ENCODE data around the gene NFATC2. TPM values are rescaled to one million over a fixed set of nuclear protein-coding genes. Genes with fewer than 3 reads are reported as not detected.

Gene NFATC2
- polyA plus RNA-seq, 1 donor from 2014 or later: not detected

GRCh38 chr20:51340451-51340840, 202.1 kb downstream of the NFATC2 start:
- Histone ChIP-seq H3K4me3 (ENCODE audit: low read length) (no peak overlapping the region), H3K27me3 (ENCODE audit: insufficient read depth, low read depth, low read length) (no peaks in the 10 kb centered on the region), H4K20me1 (ENCODE audit: insufficient read depth) (no peaks in the 10 kb centered on the region), H3K27ac (ENCODE audit: low read length) (no peak overlapping the region), H3K79me2 (replicated peaks; ENCODE audit: insufficient read depth, low read length) (no peaks in the 10 kb centered on the region), H3K4me2 (ENCODE audit: low read length) (no peak overlapping the region), H3F3A (ENCODE audit: insufficient read depth, low read length, poor library complexity, severe bottlenecking) (no peaks in the 10 kb centered on the region), H3K9ac (ENCODE audit: low read length) (no peak overlapping the region), H2AFZ (ENCODE audit: low read depth, low read length) (no peak overlapping the region), H3K9me2 (ENCODE audit: insufficient read depth, low read length) (no peaks in the 10 kb centered on the region), H3K36me3 (ENCODE audit: insufficient read depth, low read length) (no peaks in the 10 kb centered on the region), H3K9me3 (ENCODE audit: low read length) (no peaks in the 10 kb centered on the region)
- TF ChIP-seq EZH2 (IDR thresholded peaks at IDR 0.05; ENCODE audit: borderline replicate concordance, insufficient read depth, low read length, poor library complexity, severe bottlenecking) (no peak), RAD21 (conservative IDR thresholded peaks at IDR 0.05) (no peak), MXI1 (conservative IDR thresholded peaks at IDR 0.05; ENCODE audit: poor library complexity, severe bottlenecking) (no peak), TAF1 (IDR thresholded peaks at IDR 0.05; ENCODE audit: low read depth) (no peak), EP300 (conservative IDR thresholded peaks at IDR 0.05; ENCODE audit: poor library complexity, severe bottlenecking) (no peak), REST (IDR thresholded peaks at IDR 0.05; ENCODE audit: borderline replicate concordance) (no peak), SMC3 (conservative IDR thresholded peaks at IDR 0.05; ENCODE audit: poor library complexity) (no peak), CTCF (IDR thresholded peaks at IDR 0.05; ENCODE audit: poor library complexity, severe bottlenecking) (no peak)

GRCh38 chr20:51339721-51340450, 202.6 kb downstream of the NFATC2 start:
- no peaks in the 10 kb centered on the region for H3K9me3 ChIP-seq (ENCODE audit: low read length)
- H3K27ac ChIP-seq (ENCODE audit: low read length): no peak overlapping the region
- H3K4me2 ChIP-seq (ENCODE audit: low read length): no peak overlapping the region
- H2AFZ ChIP-seq (ENCODE audit: low read depth, low read length): no peak overlapping the region
- TF ChIP-seq MXI1 (conservative IDR thresholded peaks at IDR 0.05; ENCODE audit: poor library complexity, severe bottlenecking) (no peak), CTCF (IDR thresholded peaks at IDR 0.05; ENCODE audit: poor library complexity, severe bottlenecking) (no peak), TAF1 (IDR thresholded peaks at IDR 0.05; ENCODE audit: low read depth) (no peak), EP300 (conservative IDR thresholded peaks at IDR 0.05; ENCODE audit: poor library complexity, severe bottlenecking) (no peak), EZH2 (IDR thresholded peaks at IDR 0.05; ENCODE audit: borderline replicate concordance, insufficient read depth, low read length, poor library complexity, severe bottlenecking) (no peak), POLR2AphosphoS5 (IDR thresholded peaks at IDR 0.05) (no peak), REST (IDR thresholded peaks at IDR 0.05; ENCODE audit: borderline replicate concordance) (no peak), SMC3 (conservative IDR thresholded peaks at IDR 0.05; ENCODE audit: poor library complexity) (no peak), RAD21 (conservative IDR thresholded peaks at IDR 0.05) (no peak)
- no peak overlapping the region for H3K4me3 ChIP-seq (ENCODE audit: low read length)
- no peaks in the 10 kb centered on the region for H3K36me3 ChIP-seq (ENCODE audit: insufficient read depth, low read length)
- H3K9ac ChIP-seq (ENCODE audit: low read length): no peak overlapping the region
- no peaks in the 10 kb centered on the region for H3K79me2 ChIP-seq (replicated peaks; ENCODE audit: insufficient read depth, low read length)
- no peaks in the 10 kb centered on the region for H3K9me2 ChIP-seq (ENCODE audit: insufficient read depth, low read length)
- H3K27me3 ChIP-seq (ENCODE audit: insufficient read depth, low read depth, low read length): no peaks in the 10 kb centered on the region
- no peaks in the 10 kb centered on the region for H4K20me1 ChIP-seq (ENCODE audit: insufficient read depth)
- H3F3A ChIP-seq (ENCODE audit: insufficient read depth, low read length, poor library complexity, severe bottlenecking): no peaks in the 10 kb centered on the region
